ENCODE data around the gene PATJ.
A peak's percentile ranks its signal among the peaks of the same experiment; 100 is the strongest.
"Not testable (repeated sequence)": the region's sequence is repeated elsewhere in the genome, so short reads cannot be mapped to it uniquely, and the experiment has no call there.

The PATJ gene

DNA sequence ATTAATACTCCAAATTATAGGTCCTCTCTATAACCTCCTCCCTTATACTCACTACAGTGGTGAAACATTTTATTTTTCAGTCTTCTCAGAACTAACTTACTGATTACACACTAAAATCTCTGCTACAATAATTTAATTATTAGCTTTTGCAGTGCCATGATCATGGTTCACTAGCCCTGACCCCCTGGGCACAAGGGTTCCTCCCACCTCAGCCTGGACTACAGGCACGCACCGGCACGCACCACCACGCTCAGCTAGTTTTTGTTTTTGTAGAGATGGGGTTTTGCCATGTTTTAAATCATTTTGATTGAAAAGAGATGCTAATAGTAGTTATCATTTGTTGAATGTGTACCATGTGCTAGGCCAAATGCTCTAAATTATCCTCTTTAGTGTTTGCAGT, 6.3 kb downstream of the PATJ start:
- no peak for DNase-seq (ENCODE audit: low read depth in 2 of 2)

DNA sequence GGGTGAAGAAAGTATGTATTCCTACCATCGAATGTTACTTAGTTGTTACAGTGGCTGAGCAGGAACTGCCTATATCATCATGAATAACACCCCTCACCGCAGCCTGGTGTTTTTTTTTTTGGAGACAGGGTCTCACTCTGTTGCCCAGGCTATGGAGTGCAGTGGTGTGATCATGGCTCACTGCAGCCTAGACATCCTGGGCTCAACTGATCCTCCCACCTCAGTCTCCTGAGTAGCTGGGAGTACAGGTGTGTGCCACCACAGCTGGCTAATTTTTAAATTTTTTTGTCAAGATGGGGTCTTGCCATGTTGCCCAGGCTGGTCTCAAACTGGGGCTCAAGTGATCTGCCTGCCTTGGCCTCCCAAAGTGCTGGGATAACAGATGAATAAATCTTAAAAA, 7.3 kb downstream of the PATJ start:
- no peak for DNase-seq (ENCODE audit: low read depth in 2 of 2)

GRCh38 chr1:61752921-61753389, 10.7 kb downstream of the PATJ start:
- no peak for DNase-seq (ENCODE audit: low read depth in 2 of 2)

- no peak for DNase-seq (ENCODE audit: low read depth in 2 of 2)
These were observed 11.8 kb downstream of the PATJ start for GRCh38 chr1:61753998-61754508.

DNA sequence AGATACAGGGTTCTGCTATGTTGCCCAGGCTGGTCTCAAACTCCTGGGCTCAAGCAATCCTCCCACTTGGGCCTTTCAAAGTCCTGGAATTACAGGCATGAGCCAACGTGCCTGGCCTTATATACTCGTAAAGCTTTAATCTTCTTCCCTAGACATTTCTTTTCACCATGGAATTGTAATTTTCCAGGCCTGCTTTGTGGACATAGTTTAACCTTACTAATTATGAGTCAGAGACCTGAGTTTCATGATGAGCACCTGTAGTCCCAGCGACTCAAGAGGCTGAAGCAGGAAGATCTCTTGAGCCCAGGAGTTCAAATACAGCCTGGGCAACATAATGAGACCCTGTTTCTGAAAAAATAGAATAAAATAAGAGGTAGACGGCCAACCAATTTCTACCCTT, 12.3 kb downstream of the PATJ start:
- no peak for DNase-seq (ENCODE audit: low read depth in 2 of 2)

DNA sequence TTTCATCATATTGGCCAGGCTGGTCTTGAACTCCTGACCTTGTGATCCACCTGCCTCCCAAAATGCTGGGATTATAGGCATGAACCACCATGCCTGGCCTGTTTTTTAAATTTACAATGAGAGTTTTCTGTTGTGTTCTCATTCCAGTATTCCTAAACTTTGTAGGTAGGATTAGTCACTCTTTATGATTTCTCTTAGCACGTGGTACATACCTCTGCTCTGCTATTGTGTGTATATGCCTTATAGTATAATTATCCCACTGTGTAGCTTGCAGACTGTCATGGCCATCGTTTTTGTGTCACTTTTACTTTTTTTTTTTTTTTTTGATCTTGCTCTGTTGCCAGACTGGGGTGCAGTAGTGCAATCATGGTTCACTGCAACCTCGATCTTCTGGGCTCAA, 14.5 kb downstream of the PATJ start:
- no peak for DNase-seq (ENCODE audit: low read depth in 2 of 2)

DNA sequence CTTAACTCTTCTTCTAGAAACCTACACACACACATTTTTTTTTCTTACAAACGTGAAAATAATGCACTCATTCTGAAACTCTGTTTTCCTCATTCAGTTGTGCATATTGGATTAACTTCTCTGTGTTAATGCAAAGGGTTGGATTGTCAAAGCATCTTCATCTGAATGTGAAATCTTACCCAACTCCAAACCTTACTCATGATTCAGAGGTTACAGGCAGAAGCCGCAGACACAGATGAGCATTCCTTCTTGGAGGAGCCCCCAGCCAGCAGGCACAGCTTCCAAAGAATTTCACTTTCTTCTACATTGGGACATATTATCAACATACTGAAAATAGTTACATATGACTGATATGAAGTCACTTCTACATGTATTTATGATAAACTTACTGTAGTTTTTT, 15.7 kb downstream of the PATJ start:
- no peak for DNase-seq (ENCODE audit: low read depth in 2 of 2)

GRCh38 chr1:61770131-61770530, 27.9 kb downstream of the PATJ start:
- DNase-seq (ENCODE audit: low read depth in 2 of 2) = no peak

GRCh38 chr1:61776091-61776490, 33.8 kb downstream of the PATJ start:
- no peak for DNase-seq (ENCODE audit: low read depth in 2 of 2)

DNA sequence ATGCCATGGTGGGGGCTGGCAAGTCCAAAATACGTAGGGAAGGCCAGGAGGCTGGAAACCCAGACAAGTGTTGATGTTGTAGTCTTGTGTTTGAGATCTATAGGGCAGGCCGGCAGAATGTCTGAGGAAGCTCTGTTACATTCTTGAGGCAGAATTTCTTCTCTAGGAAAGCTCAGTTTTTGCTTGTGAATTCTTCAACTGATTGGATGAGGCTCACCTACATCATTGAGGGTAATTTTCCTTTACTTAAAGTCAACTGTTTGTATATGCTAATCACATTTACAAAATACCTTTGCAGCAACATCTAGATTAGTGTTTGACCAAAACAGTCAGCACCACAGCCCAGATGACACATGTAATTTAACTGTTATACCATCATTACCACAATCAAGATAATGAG, 37.0 kb downstream of the PATJ start:
- no peak for DNase-seq (ENCODE audit: low read depth in 2 of 2)

DNA sequence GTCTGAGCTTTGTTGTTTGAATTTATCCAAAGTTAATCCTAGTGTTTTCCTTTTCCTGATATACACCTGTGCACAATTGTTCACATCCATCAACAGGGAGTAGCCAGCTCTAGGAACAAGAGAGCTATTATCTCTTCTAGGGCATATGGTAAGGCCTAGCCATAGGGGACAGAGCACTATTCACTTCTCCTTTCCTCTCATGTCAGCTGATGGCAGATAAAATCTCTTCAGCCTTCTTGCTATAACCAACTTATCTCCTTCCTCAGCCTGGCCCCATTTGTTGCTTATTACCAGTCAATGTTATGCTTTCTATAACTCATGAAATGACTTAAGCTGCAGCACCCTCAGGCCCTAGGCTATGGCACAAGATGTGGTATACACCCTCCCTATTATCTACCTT, 38.9 kb downstream of the PATJ start:
- no peak for DNase-seq (ENCODE audit: low read depth in 2 of 2)

- peak in 1 of 2 donors; percentile 19 for DNase-seq (ENCODE audit: low read depth in 2 of 2)
These were observed 40.5 kb downstream of the PATJ start for GRCh38 chr1:61782771-61783170.

GRCh38 chr1:61784726-61785125, 42.4 kb downstream of the PATJ start:
- DNase-seq (ENCODE audit: low read depth in 2 of 2) = no peak

DNA sequence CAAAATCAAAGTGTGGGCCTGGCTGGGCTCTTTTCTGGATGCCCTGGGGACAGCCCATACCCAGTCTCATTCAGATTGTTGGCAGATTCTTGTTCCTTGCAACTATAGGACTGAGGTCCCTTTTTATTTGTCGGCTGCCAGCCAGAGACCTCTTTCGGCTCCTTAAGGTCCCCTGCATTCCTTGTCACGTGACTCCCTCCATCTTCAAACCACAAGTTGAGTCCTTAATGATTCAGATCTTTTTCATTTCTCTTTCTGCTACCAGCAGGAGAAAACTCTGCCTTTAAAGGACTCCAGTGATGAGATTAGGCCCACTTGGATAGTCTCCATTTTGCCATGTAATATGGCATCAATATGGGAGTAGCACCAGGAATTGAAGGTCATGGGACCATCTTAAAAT, 48.6 kb downstream of the PATJ start:
- DNase-seq (ENCODE audit: low read depth in 2 of 2) = no peak

DNA sequence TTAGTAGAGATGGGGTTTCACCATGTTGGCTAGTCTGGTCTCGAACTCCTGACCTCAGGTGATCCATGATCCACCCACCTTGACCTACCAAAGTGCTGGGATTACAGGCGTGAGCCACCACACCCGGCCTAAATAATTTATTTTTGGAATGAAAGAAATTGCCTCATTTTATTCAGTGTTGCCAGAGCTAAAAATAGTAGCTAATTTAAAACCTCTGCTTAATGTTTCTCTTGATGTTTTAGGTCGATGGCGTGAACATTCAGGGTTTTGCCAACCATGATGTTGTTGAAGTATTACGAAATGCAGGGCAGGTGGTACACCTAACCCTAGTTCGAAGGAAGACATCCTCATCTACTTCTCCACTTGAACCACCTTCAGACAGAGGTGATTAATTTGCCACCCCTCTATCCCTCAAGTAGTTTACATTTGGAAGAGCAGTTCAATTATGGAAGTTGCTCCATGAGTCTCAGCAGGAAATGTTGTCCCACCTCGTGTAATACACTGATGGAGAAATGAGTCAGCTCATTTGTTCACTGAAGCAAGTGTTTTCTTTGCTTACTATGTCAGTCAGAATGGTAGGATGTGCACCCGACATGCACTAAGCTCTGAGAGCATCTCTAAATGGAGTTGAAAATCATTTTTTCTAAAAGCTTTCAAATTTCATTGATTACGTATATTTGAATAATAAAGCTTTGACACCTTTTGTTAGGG, 54.9 kb downstream of the PATJ start:
- DNase-seq (ENCODE audit: low read depth in 2 of 2) = no peak

DNA sequence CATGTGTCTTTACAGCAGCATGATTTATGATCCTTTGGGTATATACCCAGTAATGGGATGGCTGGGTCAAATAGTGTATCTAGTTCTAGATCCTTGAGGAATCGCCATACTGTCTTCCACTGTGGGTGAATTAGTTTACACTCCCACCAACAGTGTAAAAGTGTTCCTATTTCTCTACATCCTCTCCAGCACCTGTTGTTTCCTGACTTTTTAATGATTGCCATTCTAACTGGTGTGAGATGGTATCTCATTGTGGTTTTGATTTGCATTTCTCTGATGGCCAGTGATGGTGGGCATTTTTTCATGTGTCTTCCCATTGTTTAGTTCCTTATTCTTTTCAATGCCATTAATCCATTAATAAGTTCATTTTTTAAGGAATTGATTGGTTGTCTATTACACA, 58.8 kb downstream of the PATJ start:
- DNase-seq (ENCODE audit: low read depth in 2 of 2) = not testable (repeated sequence)

DNA sequence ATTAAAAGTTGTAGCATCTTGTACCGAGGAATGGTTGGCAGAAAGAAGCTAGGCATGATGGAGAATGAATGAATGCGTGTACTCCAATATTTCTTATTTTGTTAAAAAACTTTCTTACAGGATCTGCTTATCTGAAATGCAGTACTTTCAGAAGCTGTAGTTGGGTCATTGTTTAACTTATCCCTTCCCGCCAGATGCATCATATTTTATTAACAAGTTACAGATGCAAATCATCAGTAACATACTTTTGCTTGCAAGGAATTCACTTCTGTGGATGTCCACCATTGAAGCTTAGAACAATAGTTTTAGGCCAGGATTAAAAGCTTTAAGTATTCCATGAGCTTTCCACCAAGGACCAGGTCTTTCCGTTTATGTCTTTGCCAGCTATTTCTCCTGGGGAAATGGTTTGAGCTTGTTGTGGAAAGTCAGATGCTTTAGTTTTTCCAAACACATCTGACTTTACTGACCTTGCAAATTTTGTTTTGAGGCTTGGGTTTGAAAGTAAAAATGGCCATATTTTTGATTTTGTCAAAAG, 65.4 kb downstream of the PATJ start:
- no peak for DNase-seq (ENCODE audit: low read depth in 2 of 2)

GRCh38 chr1:61808321-61808720, 66.0 kb downstream of the PATJ start:
- no peak for DNase-seq (ENCODE audit: low read depth in 2 of 2)

GRCh38 chr1:61808968-61809367, 66.7 kb downstream of the PATJ start:
- DNase-seq (ENCODE audit: low read depth in 2 of 2) = no peak

DNA sequence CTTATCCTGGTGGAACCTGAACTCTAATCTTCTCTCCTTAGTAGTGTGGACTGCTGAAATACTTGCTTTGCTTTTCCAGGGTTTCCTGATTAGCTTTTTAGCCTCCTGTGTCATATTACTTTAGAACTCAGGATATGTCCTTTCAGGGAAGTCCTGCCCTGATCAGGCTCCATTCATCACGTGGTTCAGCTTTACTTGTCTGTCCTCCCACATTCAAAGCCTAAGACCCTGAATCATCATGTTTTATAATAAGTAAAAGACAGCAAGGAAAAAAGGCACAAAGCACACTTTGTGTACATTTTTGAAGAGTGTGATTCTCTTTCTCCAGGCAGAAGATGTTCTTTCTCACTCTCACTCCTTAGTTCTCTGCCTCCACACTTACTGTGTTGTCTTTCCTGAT, 70.6 kb downstream of the PATJ start:
- no peak for DNase-seq (ENCODE audit: low read depth in 2 of 2)

DNA sequence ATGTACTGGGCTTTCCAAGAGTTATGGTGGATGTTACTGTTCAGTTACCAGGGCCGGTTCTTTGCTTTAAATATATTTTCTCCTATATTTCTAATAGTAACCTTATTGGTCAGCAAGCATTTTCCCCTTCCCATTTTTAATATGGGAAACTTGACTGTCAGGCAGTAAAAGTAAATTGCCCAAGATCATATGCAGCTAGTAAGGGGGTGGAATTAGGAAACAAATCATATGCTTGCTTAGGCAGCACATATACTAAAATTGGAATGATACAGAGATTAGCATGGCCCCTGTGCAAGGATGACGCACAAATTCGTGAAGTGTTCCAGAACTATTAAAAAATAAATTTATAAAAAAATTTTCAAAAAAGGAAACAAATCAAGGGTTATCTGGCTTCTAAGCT, 73.9 kb downstream of the PATJ start:
- DNase-seq (ENCODE audit: low read depth in 2 of 2) = no peak

DNA sequence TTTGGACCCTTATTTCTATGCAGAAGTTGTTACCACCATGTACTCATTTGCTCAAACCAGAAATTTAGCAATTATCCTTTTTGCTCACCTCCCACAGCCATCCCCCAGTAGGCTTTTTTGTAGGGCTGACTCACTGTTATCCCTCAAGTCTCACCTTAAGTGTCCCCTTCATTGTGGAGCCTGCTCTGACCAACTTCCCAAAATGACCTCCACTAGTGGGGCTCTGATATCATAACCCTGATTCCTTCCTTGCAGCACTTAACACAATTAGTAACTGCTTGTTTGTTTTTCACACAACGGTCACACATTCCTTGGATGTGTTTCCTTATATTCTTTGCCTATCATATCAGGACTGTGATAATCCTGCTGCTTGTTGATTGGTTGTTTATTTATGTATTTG, 76.7 kb downstream of the PATJ start:
- no peak for DNase-seq (ENCODE audit: low read depth in 2 of 2)

- DNase-seq (ENCODE audit: low read depth in 2 of 2) = no peak
These were observed 77.1 kb downstream of the PATJ start for GRCh38 chr1:61819421-61819820.

DNA sequence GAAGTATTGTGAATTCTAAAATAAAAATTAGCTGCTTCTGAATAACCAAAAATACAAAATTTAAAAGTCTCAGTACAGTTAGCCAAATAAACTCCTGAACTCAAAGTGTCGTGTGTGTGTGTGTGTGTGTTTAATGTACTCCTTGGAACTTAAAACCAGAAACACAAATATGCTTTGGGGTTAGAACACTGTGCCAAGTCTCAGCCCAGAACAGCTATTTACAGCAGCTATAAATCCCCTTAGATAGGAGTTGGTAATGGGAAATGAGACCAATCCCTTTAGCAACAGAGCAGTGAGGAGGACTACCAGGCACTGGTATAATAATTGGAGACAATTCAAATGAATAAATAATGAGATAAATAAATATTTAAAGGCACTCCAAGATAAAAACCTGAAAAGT, 83.1 kb downstream of the PATJ start:
- DNase-seq (ENCODE audit: low read depth in 2 of 2) = no peak
